Measurements from ENCODE around the gene NTM.
A peak's percentile ranks its signal among the peaks of the same experiment; 100 is the strongest.

GRCh38 chr11:131584785-131585592 is 214.6 kb downstream of the NTM start:
- no peak for TF ChIP-seq EZH2 (IDR thresholded peaks at IDR 0.05; ENCODE audit: borderline replicate concordance, insufficient read depth, low read length, poor library complexity, severe bottlenecking)
- TF ChIP-seq CTCF (IDR thresholded peaks at IDR 0.05; ENCODE audit: poor library complexity, severe bottlenecking): peak; percentile 18
- TF ChIP-seq REST (IDR thresholded peaks at IDR 0.05; ENCODE audit: borderline replicate concordance): no peak
- TF ChIP-seq EP300 (conservative IDR thresholded peaks at IDR 0.05; ENCODE audit: poor library complexity, severe bottlenecking): no peak

Measured in neural cell (in vitro differentiated cells).